Lung (tissue), 12 donors: ENCODE data around the gene CTSD. TPM values are rescaled to one million over a fixed set of nuclear protein-coding genes. Genes with fewer than 3 reads are reported as not detected.

Source experiments
- ATAC-seq: fragments of 200-7000 bp; cut with Tn5 transposase; one replicate; pipeline ENCODE4 v1.9.1; 2020; ENCODE audit warnings: moderate number of reproducible peaks; ENCODE audit not compliant: insufficient read depth, low FRiP score
- DNase-seq, 3 donors: peaks; one replicate each; pipeline ENCODE4 v3.0.0-alpha.2; 2013 to 2017
- H3K27ac ChIP-seq, 2 donors: one replicate each; pipeline ENCODE4 v1.5.1; 2013; ENCODE audit warnings: mild to moderate bottlenecking in 2 of 2, moderate library complexity in 2 of 2, control low read depth in 1 of 2, inconsistent platforms in 1 of 2, low read depth in 1 of 2, low read length in 1 of 2
- H3K27me3 ChIP-seq, 3 donors: one replicate each; pipeline ENCODE4 v1.5.1; 2013; ENCODE audit warnings: low read length in 2 of 3; ENCODE audit not compliant: control insufficient read depth in 3 of 3, insufficient read depth in 3 of 3
- H3K36me3 ChIP-seq, 4 donors: one replicate each; pipeline ENCODE4 v1.5.1; 2013; ENCODE audit warnings: low read length in 4 of 4, mild to moderate bottlenecking in 1 of 4, moderate library complexity in 1 of 4; ENCODE audit not compliant: control insufficient read depth in 4 of 4, insufficient read depth in 4 of 4
- H3K4me1 ChIP-seq, 5 donors: one replicate each; pipeline ENCODE4 v1.5.1; 2013; ENCODE audit warnings: low read length in 5 of 5, mild to moderate bottlenecking in 2 of 5, moderate library complexity in 1 of 5; ENCODE audit not compliant: control insufficient read depth in 5 of 5, insufficient read depth in 5 of 5
- H3K4me3 ChIP-seq: one replicate; pipeline ENCODE4 v1.5.1; 2013; ENCODE audit warnings: mild to moderate bottlenecking, control low read depth, moderate library complexity
- H3K9ac ChIP-seq, 2 donors: one replicate each; pipeline ENCODE4 v1.5.1; 2013; ENCODE audit warnings: low read length in 2 of 2, control low read depth in 1 of 2; ENCODE audit not compliant: insufficient read depth in 1 of 2
- H3K9me3 ChIP-seq, 4 donors: one replicate each; pipeline ENCODE4 v1.5.1; 2013; ENCODE audit warnings: low read length in 3 of 4, mild to moderate bottlenecking in 1 of 4, moderate library complexity in 1 of 4; ENCODE audit not compliant: control insufficient read depth in 4 of 4, insufficient read depth in 3 of 4
- CTCF ChIP-seq: IDR thresholded peaks from 2 replicates; pipeline ENCODE4 v1.5.1; 2012; ENCODE audit warnings: mild to moderate bottlenecking; ENCODE audit errors: control extremely low read depth, extremely low read depth
- WGBS, 2 donors: extraction: QIAGEN DNeasy Blood & Tissue Kit; methylation state at CpG; one replicate each; pipeline ENCODE4 v1.1.7; 2013; 5-methylcytosine and 5-hydroxymethylcytosine counted together
- polyA plus RNA-seq, 2 donors: library from polyadenylated mRNA; stranded (reverse); fragments of 200-250 nt; gene quantifications; one replicate each; pipeline ENCODE4 v1.2.1, GENCODE V29; 2013
- total RNA-seq, 2 donors: library from RNA; depleted of rRNA in 1 of 2; stranded (reverse); fragments of >200 nt in 1 of 2; gene quantifications; one replicate each; pipeline ENCODE4 v1.2.1, GENCODE V29; 2014 to 2021
- donor health status: control.
- donor health status: control.
- donor health status: Bipolar disorder and iron deficiency.
- donor health status: healthy.
- donor health status: DM: yes; HTN: yes; CAD: no.

The CTSD gene
- total and polyA plus RNA-seq, 4 donors = 388 to 2,177 (median 1,949) TPM

- Histone ChIP-seq H3K9me3 (no peaks in the 10 kb centered on the region), H3K4me3 (no peak overlapping the region), H3K9ac (no peak overlapping the region), H3K36me3 (no peaks in the 10 kb centered on the region), H3K4me1 (peaks cover 0 to 10% (median 2%) of the 10 kb centered on the region in 5 donors), H3K27me3 (peaks cover 0 to 5% (median 0%) of the 10 kb centered on the region in 3 donors), H3K27ac (no peak overlapping the region)
- TF ChIP-seq CTCF = no peak
- ATAC-seq (no peak), DNase-seq (no peak)
- 72 to 77% methylated on average over 7 of the region's 7 CpGs for WGBS, 2 donors
These were observed 4.4 kb upstream of the CTSD start for GRCh38 chr11:1768141-1768469.

GRCh38 chr11:1767399-1768140 lies 3.8 kb upstream of the CTSD start:
- H3K4me1 ChIP-seq = peaks cover 0 to 15% (median 8%) of the 10 kb centered on the region in 5 donors
- no peaks in the 10 kb centered on the region for H3K36me3 ChIP-seq
- ATAC-seq (no peak), DNase-seq (no peak)
- TF ChIP-seq CTCF = no peak
- 88 to 94% methylated on average over 19 of the region's 19 CpGs for WGBS, 2 donors
- H3K4me3 ChIP-seq = no peak overlapping the region
- peaks cover 0 to 5% (median 0%) of the 10 kb centered on the region in 3 donors for H3K27me3 ChIP-seq
- no peak overlapping the region for H3K27ac ChIP-seq
- H3K9ac ChIP-seq = no peak overlapping the region
- no peaks in the 10 kb centered on the region for H3K9me3 ChIP-seq

DNA sequence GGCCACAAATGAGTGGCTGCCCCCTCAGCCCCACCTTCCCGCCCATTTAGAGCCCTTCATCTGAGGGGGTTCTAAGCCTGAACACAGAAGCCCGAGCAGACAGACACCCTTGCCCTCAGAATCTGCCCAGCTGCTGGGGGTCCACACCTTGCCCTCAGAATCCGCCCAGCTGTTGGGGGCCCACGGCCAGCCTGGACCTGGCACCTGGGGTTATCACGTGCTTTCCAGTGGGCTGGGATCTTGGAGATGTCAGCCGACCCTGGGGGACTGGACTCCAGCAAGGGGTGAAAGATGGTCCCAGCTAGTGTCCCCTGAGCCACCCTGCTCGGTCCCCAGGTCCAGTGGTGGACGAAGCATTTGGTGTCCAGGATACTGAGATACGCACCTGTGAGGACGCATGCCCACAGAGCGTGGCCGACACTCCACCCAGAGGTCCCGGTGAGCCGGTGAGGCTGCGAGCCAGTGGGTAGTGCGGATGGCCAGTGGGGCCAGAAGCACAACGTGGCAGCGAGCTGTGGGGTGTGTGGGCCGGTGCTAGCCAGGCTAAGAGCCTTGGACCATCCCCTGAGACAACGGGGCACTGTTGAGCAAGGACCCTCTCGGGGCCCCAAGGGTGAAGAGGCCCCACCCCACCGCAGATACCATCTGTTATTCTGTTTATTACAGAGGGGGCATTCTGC lies 3.1 kb upstream of the CTSD start:
- Histone ChIP-seq H3K36me3 (peaks cover 0 to under 1% (median 0%) of the 10 kb centered on the region in 4 donors), H3K9me3 (no peaks in the 10 kb centered on the region), H3K27me3 (peaks cover 0 to 3% (median 0%) of the 10 kb centered on the region in 3 donors), H3K4me3 (no peak overlapping the region), H3K4me1 (peaks cover 0 to 16% (median 11%) of the 10 kb centered on the region in 5 donors), H3K9ac (no peak overlapping the region), H3K27ac (no peak overlapping the region)
- DNase-seq (no peak), ATAC-seq (no peak)
- TF ChIP-seq CTCF = no peak
- 94% methylated on average over 22 of the region's 22 CpGs for WGBS, 2 donors
